ENCODE results near the gene OCEL1. TPM values are rescaled to one million over a fixed set of nuclear protein-coding genes. Genes with fewer than 3 reads are reported as not detected.

OCEL1 gene
- total RNA-seq, 1 donor from 2014 or later: 7.1 TPM

DNA sequence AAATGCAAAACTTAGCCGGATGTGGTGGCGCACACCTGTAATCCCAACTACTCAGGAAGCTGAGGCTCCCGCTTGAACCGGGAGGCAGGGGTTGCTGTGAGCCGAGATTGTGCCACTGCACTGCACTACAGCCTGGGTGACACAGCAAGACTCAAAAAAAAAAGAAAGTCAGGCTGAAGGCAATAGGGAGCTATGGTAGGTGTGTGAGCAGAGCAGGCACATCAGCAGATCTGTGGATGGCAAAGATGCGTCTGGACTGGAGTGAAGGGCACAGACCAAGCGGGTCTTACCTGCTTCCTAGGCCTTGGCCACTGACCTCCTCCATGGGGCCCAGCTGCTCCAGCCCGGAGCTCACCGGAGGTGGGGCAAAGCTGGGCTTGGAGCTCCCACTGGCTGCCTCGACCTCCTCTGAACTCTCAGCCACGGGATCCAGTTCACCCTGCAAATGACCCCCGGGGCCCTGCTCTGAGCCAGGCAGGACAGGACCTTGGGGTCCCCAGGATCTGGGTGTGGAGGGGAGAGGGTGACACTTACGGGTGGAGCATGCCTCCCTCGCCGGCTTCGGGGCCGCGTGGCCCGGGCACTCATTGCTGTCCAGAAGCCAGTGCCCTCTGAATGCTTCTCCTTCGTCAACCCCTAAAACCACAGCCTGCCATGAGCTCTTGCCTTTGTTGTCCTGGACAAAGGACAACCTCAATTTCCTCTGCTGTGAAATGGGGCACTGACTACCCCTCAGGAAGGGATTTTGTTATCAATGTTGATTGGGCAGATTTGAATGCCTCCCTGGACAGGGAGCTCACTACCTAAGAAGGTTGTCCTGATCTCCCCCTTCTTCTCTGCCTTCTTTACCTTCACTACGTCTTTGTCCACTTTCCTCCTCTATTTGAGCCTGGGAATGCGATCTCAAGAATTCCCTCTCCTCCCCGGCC, 38.0 kb downstream of the OCEL1 start:
- TF ChIP-seq, protein P1, sequence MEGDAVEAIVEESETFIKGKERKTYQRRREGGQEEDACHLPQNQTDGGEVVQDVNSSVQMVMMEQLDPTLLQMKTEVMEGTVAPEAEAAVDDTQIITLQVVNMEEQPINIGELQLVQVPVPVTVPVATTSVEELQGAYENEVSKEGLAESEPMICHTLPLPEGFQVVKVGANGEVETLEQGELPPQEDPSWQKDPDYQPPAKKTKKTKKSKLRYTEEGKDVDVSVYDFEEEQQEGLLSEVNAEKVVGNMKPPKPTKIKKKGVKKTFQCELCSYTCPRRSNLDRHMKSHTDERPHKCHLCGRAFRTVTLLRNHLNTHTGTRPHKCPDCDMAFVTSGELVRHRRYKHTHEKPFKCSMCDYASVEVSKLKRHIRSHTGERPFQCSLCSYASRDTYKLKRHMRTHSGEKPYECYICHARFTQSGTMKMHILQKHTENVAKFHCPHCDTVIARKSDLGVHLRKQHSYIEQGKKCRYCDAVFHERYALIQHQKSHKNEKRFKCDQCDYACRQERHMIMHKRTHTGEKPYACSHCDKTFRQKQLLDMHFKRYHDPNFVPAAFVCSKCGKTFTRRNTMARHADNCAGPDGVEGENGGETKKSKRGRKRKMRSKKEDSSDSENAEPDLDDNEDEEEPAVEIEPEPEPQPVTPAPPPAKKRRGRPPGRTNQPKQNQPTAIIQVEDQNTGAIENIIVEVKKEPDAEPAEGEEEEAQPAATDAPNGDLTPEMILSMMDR (IDR thresholded peaks at IDR 0.05; ENCODE audit: insufficient read depth, low read length, poor library complexity, severe bottlenecking): no peak
- Histone ChIP-seq H3K4me3 (ENCODE audit: low read depth, low read length) (no peak overlapping the region), H3K27me3 (ENCODE audit: control insufficient read depth, insufficient read depth, low read length) (no peaks in the 10 kb centered on the region), H3K36me3 (ENCODE audit: control insufficient read depth, insufficient read depth, low read length) (peaks cover 2% of the 10 kb centered on the region)
- no peak for DNase-seq (ENCODE audit: low read depth)

GRCh38 chr19:17264641-17264979, 38.6 kb downstream of the OCEL1 start, which contains the start of gene USHBP1:
USHBP1 (minus strand) TSS chr19:17264745; CDS start chr19:17264299, 446 bp downstream.
- Histone ChIP-seq H3K27me3 (ENCODE audit: control insufficient read depth, insufficient read depth, low read length) (no peaks in the 10 kb centered on the region), H3K4me3 (ENCODE audit: low read depth, low read length) (no peak within 1 kb of the TSS), H3K36me3 (ENCODE audit: control insufficient read depth, insufficient read depth, low read length) (peaks cover 2% of the 10 kb centered on the region)
- TF ChIP-seq, protein P1 (IDR thresholded peaks at IDR 0.05; ENCODE audit: insufficient read depth, low read length, poor library complexity, severe bottlenecking): no peak
- DNase-seq (ENCODE audit: low read depth): no peak

- TF ChIP-seq, protein P1 (IDR thresholded peaks at IDR 0.05; ENCODE audit: insufficient read depth, low read length, poor library complexity, severe bottlenecking): no peak
- DNase-seq (ENCODE audit: low read depth): no peak
- Histone ChIP-seq H3K27me3 (ENCODE audit: control insufficient read depth, insufficient read depth, low read length) (no peaks in the 10 kb centered on the region), H3K36me3 (ENCODE audit: control insufficient read depth, insufficient read depth, low read length) (peaks cover 2% of the 10 kb centered on the region), H3K4me3 (ENCODE audit: low read depth, low read length) (no peak overlapping the region)
Observed at GRCh38 chr19:17266026-17266425, 40.0 kb downstream of the OCEL1 start.

DNA sequence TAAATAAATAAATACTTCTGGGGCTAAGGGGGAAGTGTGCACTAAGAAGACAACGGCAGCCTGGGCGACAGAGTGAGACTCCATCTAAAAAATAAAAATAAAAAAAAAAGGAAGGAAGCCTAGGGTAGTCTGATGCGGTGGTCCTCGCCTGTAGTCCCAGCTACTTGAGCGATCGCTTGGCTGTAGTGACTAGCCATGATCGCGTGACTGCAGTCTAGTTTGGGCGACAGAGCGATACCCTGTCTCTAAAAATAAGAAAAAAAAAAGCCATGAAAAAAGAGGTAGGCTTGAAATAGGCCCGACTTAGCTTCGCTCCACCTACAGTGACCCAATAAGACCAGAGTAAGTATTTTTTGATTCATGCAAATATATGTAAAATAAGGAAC, 40.6 kb downstream of the OCEL1 start:
- no peak for DNase-seq (ENCODE audit: low read depth)
- TF ChIP-seq, protein P1 (IDR thresholded peaks at IDR 0.05; ENCODE audit: insufficient read depth, low read length, poor library complexity, severe bottlenecking): no peak
- H3K36me3 ChIP-seq (ENCODE audit: control insufficient read depth, insufficient read depth, low read length): peaks cover 4% of the 10 kb centered on the region
- no peak overlapping the region for H3K4me3 ChIP-seq (ENCODE audit: low read depth, low read length)
- no peaks in the 10 kb centered on the region for H3K27me3 ChIP-seq (ENCODE audit: control insufficient read depth, insufficient read depth, low read length)

DNA sequence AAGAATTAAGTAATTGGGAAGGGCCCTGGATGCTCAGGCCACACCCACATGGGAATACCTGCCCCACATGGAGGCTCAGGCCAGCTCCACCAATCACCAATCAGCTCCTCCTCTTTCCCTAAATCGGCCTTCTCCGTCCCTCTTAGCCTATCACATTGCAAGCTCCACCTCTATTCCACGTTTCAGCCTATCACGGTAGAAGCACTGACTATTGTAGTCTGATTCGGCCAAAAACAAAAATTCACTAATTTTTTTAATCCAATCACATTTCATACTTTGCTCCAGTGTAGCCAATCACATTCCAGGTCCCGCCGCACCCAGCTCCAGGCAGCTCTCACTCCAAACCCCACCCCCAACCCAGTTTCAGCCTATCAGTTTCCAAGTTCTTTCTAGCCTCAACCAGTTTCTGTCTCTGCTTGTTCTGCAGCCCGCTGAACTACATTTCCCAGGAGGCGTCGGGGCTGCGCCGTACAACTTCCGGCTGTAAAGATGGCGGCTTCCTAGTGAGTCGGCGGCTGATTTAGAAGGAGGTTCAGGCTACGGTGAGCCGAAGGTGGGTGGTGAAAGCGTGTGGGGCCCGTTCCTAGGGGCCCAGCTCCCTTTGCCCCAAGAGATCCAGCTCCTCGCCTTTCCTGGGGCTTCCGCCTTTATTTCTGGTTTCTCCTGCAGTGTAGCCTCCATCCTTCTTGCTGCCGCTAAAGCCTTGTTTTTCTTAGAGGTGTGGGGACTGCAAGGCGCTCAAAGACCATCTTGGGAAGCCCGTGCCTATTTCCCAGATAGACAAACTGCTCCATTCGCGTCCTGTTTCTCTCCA, 41.2 kb downstream of the OCEL1 start, which contains the start of gene BABAM1:
Gene BABAM1, plus strand, starts transcription at position 469 of the 814 bp plus-strand sequence. CDS start 1,364 bp downstream, outside the sequence.
- DNase-seq (ENCODE audit: low read depth): peak; percentile 97
- TF ChIP-seq, protein P1 (IDR thresholded peaks at IDR 0.05; ENCODE audit: insufficient read depth, low read length, poor library complexity, severe bottlenecking): no peak
- H3K4me3 ChIP-seq (ENCODE audit: low read depth, low read length): peak within 1 kb of the TSS; percentile 59

More for the DNA sequence above, 41.2 kb downstream of the OCEL1 start, which contains the start of gene BABAM1:
- H3K36me3 ChIP-seq (ENCODE audit: control insufficient read depth, insufficient read depth, low read length): peaks cover 4% of the 10 kb centered on the region
- no peaks in the 10 kb centered on the region for H3K27me3 ChIP-seq (ENCODE audit: control insufficient read depth, insufficient read depth, low read length)

All from kidney epithelial cell (primary cell).